ENCODE data around the gene APOC1.

The APOC1 gene

DNA sequence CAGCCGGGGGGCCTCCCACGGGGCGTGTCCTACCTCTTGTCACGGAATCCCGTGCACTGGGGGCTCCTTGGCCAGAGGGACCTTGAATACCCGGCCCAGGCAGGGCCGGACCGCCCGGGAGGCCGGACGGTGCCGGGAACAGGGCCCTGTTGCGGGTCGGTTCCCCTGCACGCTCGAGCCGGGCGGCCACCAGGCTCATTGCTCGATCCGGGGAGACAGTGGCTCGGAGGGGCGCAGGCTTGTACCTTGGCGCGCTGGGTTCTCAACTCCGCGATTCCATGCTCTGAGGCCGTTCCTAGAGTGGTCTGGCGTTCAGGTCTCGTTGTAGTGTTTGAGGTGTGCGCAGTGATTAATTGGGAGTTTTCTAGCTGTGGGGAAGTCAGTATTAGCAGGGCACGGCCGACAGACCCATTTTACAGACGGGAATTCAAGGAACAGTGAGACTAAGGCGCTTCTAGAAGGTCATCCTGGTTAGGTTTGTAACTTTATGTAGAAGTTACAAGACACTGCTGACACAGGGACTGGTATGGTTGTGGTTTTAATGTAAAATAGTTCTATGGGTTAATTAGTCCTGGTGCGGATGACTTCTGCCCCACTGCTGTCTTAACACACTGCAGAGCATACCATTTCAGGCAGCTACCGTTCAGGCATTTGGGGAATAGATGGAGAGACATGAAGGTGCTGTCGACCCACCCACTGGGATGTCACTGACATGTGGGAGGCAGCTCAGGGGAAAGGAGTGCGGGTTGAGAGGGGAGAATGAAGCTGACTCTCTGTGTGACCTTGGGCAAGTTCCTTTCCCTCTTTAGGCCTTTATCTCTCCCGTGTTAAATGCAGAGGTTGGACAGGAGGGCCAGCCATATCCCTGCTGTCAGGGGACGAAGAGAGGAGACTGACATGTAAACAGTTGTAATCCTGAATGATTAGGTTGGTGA, 41.4 kb downstream of the APOC1 start:
- peak in 7 of 56 donors; percentile 7 to 38 (median 15) for DNase-seq

DNA sequence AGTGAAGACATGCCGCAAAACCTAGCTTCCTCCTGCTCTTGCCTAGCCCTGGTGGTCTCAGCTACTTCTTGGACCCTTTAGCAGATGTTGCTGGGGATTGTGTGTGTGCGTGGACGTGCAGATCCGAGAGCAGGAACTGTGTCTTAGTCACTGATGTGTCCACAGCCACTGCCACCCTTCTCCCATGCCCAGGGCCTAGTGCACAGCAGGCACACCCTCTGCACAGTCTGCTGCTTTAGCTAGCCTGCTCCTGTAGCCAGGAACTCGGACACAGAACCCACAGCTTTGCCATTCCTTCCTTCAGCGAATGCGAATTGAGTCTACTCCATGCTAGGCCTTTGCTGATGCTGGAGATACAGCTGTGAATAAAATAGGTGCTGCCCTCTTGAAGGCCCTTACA, 43.1 kb downstream of the APOC1 start:
- DNase-seq: no peak

DNA sequence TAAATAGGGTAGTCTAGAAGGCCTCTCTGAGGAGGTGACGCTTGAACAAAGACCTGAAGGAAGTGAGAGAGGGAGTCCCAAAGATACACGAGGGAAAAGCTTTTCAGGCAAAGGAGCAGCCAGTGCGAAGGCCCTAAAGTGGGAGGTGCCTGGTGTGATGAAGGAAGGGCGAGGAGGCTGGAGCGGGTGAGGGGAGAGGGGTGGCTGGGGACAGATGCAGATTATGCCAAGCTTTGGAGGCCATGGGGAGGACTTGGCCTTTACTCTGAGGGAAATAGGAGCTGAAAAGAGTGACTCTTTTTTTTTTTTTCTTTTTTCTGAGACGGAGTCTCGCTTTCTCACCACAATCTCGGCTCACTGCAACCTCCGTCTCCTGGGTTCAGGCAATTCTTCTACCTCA, 43.7 kb downstream of the APOC1 start:
- no peak for DNase-seq

DNA sequence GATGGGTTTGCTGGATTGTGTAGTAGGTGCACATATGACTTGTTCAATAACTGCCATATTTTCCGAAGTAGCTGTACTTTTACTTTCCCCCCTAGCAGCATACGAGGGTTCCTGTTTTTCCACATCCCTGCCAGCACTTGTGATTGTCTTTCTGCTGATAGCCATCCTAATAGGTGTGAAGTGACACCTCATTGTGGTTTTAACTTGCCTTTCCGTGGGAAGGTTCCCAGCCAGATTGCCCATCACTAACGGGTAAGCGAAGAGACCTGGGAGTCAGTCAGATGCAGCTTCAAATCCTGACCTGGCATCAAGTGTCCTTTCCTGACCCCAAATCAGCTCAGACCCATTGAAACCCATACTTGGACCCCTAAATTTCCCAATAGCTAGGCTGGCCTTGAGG, 45.3 kb downstream of the APOC1 start:
- no peak for DNase-seq

DNA sequence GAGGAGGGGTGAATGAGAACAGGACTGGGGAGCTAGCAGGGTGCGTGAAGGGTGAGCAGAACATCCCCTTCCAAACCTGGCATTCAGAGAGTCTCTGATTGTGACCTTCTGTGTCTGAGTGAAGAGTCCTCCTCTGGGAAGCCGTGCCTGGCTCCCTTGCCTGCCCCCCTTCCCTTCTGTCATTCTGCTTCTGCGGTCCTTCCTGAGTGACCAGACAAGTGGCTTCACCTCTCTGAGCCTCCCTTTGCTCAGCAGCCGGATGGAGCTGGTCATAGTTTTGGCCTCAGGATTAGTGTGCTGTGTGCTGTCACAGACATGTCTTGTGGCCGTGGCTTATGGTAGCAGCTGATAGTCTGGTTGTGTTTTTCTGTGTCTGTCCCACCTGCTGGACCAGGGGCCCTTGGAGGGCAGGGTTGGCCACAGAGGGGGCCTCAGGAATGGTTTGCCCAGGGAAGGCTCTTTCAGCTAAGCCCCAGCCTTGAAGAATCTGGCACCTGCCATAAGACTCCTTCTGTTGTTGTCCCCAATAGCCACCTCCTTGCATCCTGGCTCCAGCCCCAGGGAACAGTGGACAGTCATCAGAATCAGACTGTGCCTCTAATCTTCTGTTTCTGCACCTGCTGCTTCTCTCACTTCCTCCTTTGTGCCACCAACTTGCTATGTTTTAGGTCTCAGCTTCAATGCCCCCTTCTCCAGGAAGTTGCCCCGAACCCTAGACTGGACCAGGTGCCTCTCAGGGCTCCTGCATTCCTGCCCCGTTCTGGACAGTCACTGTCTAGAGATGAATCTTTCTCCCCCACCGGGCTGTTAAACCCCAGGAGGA, 46.7 kb downstream of the APOC1 start:
- no peak for DNase-seq

DNA sequence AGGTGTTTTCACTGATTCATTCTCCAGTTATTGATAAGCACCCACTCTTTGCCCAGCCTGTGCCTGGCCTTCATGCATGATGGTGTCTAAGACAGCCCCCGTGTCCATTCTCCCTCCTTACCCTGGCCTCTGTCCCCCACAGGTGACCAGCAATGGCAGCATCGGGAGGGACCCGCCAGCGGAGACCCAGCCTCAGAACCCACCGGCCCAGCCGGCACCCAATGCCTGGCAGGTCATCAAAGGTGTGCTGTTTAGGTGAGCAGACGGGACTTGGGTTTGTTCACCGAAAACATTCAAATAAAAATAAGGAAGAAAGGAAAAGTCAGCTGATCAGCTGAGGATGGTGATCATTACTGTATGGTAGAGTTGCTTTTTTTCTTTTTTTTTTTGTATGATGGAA, 47.4 kb downstream of the APOC1 start:
- no peak for DNase-seq

DNA sequence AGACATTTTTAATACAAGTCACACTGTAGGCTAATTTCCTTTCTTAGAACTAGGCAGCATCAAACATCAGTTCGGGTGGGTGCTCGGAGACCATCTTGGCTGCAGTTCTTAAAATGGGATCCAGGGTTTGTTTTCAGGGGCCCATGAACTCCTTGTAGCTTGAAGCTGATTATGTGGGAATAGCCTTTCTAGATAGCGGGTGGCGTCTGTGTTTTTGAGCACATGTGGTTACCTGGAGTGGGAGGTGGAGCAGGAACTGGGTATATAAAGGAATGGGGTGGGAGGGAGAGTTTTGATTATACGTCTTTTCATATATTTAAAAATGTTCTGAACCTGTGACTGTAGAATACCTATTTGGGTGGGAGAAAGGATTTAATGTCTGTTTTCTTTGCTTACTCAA, 53.7 kb downstream of the APOC1 start:
- DNase-seq: peak in 9 of 56 donors; percentile 4 to 32 (median 18)

DNA sequence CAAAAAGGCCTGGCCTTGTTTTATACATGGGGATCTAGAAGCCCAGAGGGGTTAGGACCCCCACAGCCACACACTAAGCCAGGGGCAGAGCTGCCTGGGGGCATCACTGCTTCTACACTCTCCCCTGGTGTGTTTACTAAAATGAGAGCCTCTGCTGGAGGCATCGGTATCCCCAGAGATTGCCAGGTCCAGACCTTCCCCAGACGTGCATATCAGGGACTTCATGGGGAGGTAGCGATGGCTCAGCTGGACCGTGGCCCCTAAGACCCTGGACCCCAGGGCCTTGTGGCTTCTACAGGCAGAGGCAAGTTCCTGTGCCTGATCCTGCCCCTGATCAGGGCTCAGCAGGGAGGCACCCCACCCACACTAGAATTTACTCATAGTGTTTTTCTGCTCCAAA, 54.3 kb downstream of the APOC1 start:
- peak in 1 of 56 donors; percentile 13 for DNase-seq
